Osteocyte (in vitro differentiated cells): ENCODE data around the gene GAK. TPM values are rescaled to one million over a fixed set of nuclear protein-coding genes. Genes with fewer than 3 reads are reported as not detected.

Experiments used
- DNase-seq: peaks from one replicate; pipeline ENCODE4 v3.0.0; 2021; ENCODE audit warnings: mixed read lengths; ENCODE audit not compliant: unreplicated experiment; ENCODE audit errors: extremely low spot score
- H3K27ac Mint-ChIP-seq: one replicate; pipeline ENCODE4 v1.8.0; 2021; ENCODE audit warnings: mild to moderate bottlenecking, mixed read lengths; ENCODE audit not compliant: unreplicated experiment
- H3K27me3 Mint-ChIP-seq: one replicate; pipeline ENCODE4 v1.8.0; 2021; ENCODE audit warnings: mixed read lengths; ENCODE audit not compliant: unreplicated experiment
- H3K36me3 Mint-ChIP-seq: one replicate; pipeline ENCODE4 v1.8.0; 2021; ENCODE audit warnings: mixed read lengths; ENCODE audit not compliant: unreplicated experiment
- H3K4me1 Mint-ChIP-seq: one replicate; pipeline ENCODE4 v1.8.0; 2021; ENCODE audit warnings: mixed read lengths; ENCODE audit not compliant: unreplicated experiment
- H3K4me3 Mint-ChIP-seq: one replicate; pipeline ENCODE4 v1.8.0; 2021; ENCODE audit warnings: mild to moderate bottlenecking, moderate library complexity, mixed read lengths; ENCODE audit not compliant: unreplicated experiment
- H3K9me3 Mint-ChIP-seq: one replicate; pipeline ENCODE4 v1.8.0; 2021; ENCODE audit warnings: mixed read lengths; ENCODE audit not compliant: unreplicated experiment
- total RNA-seq: library from RNA; stranded (reverse); gene quantifications from 2 replicates; pipeline ENCODE4 v1.2.1, GENCODE V29; 2021
- TF ChIP-seq, protein P1 (sequence below): fragments of 200-600 bp; sonication (generic); IDR thresholded peaks from 2 replicates; pipeline ENCODE4 v1.5.0; 2021; ENCODE audit warnings: antibody characterized with exemption, mild to moderate bottlenecking, moderate library complexity

The GAK gene
- total RNA-seq, 1 donor from 2014 or later, result 93.8 TPM

DNA sequence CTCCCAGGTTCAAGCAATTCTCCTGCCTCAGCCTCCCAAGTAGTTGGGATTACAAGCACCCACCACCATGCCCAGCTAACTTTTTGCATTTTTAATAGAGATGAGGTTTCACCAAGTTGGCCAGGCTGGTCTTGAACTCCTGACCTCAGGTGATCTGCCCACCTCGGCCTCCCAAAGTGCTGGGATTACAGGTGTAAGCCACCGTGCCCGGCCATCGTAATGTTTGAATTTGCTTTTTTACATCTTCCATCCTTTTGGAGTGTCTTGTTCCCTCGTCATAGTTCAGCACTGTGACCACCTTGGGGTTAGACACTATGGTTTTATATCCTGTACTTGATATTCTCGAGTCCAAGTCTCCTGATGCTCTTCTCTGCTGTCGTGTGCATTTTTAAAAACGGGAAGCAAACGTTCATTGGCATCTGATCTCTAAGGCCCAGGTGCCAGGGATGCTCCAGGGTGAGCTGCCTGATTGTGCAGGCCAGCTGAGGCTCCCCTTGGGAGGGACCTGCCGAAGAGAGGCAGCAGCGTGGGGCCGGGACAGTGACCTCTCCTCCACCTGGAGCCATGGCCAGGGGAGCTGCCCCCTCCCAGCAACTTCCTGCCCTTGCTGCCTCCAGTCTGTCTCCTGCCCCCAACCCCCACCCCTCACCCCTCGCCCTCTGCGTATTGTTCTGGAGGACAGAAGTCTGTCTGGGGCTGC lies 24.6 kb upstream of the GAK start:
- Mint-ChIP-seq H3K4me3 (no peak overlapping the region), H3K27me3 (no peaks in the 10 kb centered on the region), H3K36me3 (peaks cover 8% of the 10 kb centered on the region), H3K9me3 (no peaks in the 10 kb centered on the region), H3K4me1 (no peaks in the 10 kb centered on the region), H3K27ac (no peak overlapping the region)
- DNase-seq, result no peak
- TF ChIP-seq, protein P1, sequence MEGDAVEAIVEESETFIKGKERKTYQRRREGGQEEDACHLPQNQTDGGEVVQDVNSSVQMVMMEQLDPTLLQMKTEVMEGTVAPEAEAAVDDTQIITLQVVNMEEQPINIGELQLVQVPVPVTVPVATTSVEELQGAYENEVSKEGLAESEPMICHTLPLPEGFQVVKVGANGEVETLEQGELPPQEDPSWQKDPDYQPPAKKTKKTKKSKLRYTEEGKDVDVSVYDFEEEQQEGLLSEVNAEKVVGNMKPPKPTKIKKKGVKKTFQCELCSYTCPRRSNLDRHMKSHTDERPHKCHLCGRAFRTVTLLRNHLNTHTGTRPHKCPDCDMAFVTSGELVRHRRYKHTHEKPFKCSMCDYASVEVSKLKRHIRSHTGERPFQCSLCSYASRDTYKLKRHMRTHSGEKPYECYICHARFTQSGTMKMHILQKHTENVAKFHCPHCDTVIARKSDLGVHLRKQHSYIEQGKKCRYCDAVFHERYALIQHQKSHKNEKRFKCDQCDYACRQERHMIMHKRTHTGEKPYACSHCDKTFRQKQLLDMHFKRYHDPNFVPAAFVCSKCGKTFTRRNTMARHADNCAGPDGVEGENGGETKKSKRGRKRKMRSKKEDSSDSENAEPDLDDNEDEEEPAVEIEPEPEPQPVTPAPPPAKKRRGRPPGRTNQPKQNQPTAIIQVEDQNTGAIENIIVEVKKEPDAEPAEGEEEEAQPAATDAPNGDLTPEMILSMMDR, result no peak

- TF ChIP-seq, protein P1, result no peak
- no peak overlapping the region for H3K27ac Mint-ChIP-seq
- no peaks in the 10 kb centered on the region for H3K27me3 Mint-ChIP-seq
- no peak for DNase-seq
- H3K36me3 Mint-ChIP-seq, result peaks cover 8% of the 10 kb centered on the region
- no peaks in the 10 kb centered on the region for H3K4me1 Mint-ChIP-seq
- H3K4me3 Mint-ChIP-seq, result no peak overlapping the region
- H3K9me3 Mint-ChIP-seq, result no peaks in the 10 kb centered on the region
Measured at GRCh38 chr4:955931-956381, 23.8 kb upstream of the GAK start.

DNA sequence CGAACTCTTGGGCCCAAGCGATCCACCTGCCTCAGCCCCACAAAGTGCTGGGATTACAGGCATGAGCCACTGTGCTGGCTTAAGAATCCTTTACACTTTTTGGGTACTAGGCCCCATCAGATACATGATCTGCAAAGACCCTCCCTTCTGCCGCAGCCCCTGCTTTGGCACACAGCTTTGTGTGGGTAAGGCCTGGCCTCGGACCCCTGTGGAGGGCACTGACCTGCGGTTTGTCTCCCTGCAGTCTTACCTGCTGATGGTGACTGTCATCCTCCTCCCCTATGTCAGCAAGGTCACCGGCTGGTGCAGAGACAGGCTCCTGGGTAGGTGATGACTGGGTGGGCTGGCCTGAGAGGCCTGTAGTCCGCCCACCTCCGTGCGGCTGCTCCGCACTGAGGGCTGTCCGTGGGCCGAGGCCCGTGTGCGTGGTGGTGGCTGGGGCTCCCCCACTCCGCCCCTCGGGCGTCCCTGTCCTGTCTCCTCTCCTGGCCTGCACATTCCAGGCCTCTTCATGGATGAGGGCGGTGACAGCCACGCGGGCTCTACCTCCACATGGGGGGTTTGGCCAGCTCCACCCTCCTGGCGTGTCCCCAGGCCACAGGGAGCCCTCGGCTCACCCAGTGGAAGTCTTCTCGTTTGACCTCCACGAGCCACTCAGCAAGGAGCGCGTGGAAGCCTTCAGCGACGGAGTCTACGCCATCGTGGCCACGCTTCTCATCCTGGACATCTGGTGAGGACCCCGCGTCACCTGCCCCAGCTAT lies 23.2 kb upstream of the GAK start:
- TF ChIP-seq, protein P1, result no peak
- no peak overlapping the region for H3K27ac Mint-ChIP-seq
- no peaks in the 10 kb centered on the region for H3K9me3 Mint-ChIP-seq
- peaks cover 8% of the 10 kb centered on the region for H3K36me3 Mint-ChIP-seq
- H3K4me1 Mint-ChIP-seq, result no peaks in the 10 kb centered on the region
- DNase-seq, result no peak
- no peaks in the 10 kb centered on the region for H3K27me3 Mint-ChIP-seq
- no peak overlapping the region for H3K4me3 Mint-ChIP-seq

DNA sequence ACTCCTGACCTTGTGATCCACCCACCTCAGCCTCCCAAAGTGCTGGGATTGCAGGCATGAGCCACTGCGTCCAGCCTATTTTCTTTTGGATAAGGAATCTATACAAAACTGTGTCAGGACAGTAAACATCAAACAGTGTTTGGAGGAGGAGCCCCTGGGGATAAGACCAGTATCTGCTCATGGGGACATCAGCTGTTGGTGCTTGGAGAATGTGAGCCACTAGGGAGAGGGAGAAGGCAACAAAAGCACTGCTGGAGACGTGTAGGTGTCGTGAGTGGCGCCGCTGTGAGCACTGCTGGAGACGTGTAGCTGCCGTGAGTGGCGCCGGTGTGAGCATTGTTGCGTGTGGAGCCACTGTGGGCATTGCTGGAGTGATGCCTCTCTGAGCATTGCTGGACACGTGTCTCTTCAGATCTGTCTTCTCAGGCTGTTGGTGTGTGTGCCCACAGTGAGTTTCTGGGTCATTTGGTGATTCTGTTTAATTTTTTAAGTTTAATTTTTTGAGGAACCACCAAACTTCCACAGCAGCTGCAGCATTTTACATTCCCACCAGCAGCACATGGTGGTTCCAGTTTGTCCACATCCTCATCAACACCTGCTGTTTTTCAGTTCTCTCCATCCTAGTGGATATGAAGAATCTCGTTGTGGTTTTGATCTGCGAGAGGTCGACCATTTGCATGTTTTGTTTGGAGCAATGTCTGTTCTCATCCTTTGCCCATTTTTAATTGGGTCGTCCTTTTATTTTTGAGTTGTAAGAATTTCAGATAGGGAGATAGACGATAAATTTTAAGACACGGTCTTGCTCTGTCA lies 22.3 kb upstream of the GAK start:
- peaks cover 8% of the 10 kb centered on the region for H3K36me3 Mint-ChIP-seq
- TF ChIP-seq, protein P1, result no peak
- DNase-seq, result no peak
- no peaks in the 10 kb centered on the region for H3K27me3 Mint-ChIP-seq
- no peaks in the 10 kb centered on the region for H3K9me3 Mint-ChIP-seq
- no peaks in the 10 kb centered on the region for H3K4me1 Mint-ChIP-seq
- no peak overlapping the region for H3K27ac Mint-ChIP-seq
- H3K4me3 Mint-ChIP-seq, result no peak overlapping the region

- Mint-ChIP-seq H3K27me3 (no peaks in the 10 kb centered on the region), H3K36me3 (peaks cover 8% of the 10 kb centered on the region), H3K27ac (no peak overlapping the region), H3K9me3 (no peaks in the 10 kb centered on the region), H3K4me1 (no peaks in the 10 kb centered on the region), H3K4me3 (no peak overlapping the region)
- DNase-seq, result no peak
- TF ChIP-seq, protein P1, result no peak
Measured at GRCh38 chr4:953574-953915, 21.4 kb upstream of the GAK start.
